BLaER1 treated with 17β-estradiol and CSF1 and Interleukin-3, amounts not matched to agents 10 nM and 100 nM (cell line): Measurements from ENCODE around the gene HDAC10.
"Not testable (repeated sequence)": the region's sequence is repeated elsewhere in the genome, so short reads cannot be mapped to it uniquely, and the experiment has no call there.

Experiments used
- H3K27ac ChIP-seq, 11 experiments: shearing (Covaris generic); formaldehyde crosslinking; 2 replicates each; pipeline ENCODE4 v1.8.1; 2022
- H3K27me3 ChIP-seq, 11 experiments: shearing (Covaris generic); formaldehyde crosslinking; 2 replicates each; pipeline ENCODE4 v1.8.1; 2022
- H3K36me3 ChIP-seq, 11 experiments: shearing (Covaris generic); formaldehyde crosslinking; 2 replicates each; pipeline ENCODE4 v1.8.1; 2022
- H3K4me1 ChIP-seq, 10 experiments: shearing (Covaris generic); formaldehyde crosslinking; 2 replicates each; pipeline ENCODE4 v1.8.1; 2022
- H3K4me2 ChIP-seq, 11 experiments: shearing (Covaris generic); formaldehyde crosslinking; 2 replicates each; pipeline ENCODE4 v1.8.1; 2022
- H3K4me3 ChIP-seq, 10 experiments: shearing (Covaris generic); formaldehyde crosslinking; 2 replicates each; pipeline ENCODE4 v1.8.1; 2022
- H3K9ac ChIP-seq, 11 experiments: shearing (Covaris generic); formaldehyde crosslinking; 2 replicates each; pipeline ENCODE4 v1.8.1; 2022
- H3K9me3 ChIP-seq, 11 experiments: shearing (Covaris generic); formaldehyde crosslinking; replicated peaks in 1 of 11; 2 replicates each; pipeline ENCODE4 v1.8.1; 2022
- H4K20me1 ChIP-seq, 11 experiments: shearing (Covaris generic); formaldehyde crosslinking; 2 replicates each; pipeline ENCODE4 v1.8.1; 2022
- Cebpa-rat ChIP-seq, 11 experiments: shearing (Covaris generic); IDR thresholded peaks; 2 replicates each; pipeline ENCODE4 v1.8.1; 2022

HDAC10 gene

DNA sequence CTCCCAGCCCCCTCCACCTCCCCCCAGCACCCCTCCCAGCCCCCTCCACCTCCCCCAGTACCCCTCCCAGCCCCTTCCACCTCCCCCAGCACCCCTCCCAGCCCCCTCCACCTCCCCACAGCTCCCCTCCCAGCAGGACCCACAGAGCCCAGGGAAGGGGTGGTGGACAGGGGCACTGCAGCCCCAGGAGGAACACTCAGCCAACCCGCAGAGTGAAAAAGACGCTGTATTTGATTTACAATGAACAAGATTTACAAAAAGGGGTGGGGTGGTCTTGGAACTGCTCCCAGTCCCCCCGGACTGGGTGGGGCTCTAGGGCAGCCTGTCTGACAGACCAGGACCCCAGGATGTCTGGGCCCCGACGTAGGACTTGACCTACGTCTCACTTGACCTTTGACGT lies 23.7 kb upstream of the HDAC10 start:
- Histone ChIP-seq H3K9me3 (peaks cover 0 to 4% (median 0%) of the 10 kb centered on the region in 11 experiments; a peak in 3 of 22 replicates), H3K36me3 (peaks cover 42 to 55% (median 50%) of the 10 kb centered on the region in 11 experiments), H3K27ac (0 out of 22 replicates have a peak overlapping the region, but pooled peaks of 1 of the 11 experiments have one; percentile 34), H3K9ac (0 out of 22 replicates have a peak overlapping the region, but pooled peaks of 1 of the 11 experiments have one; percentile 33), H3K4me2 (peak overlapping the region in 8 of 11 experiments; percentile 5 to 42 (median 16); a peak in 7 of 22 replicates), H4K20me1 (peaks cover 57 to 88% (median 70%) of the 10 kb centered on the region in 11 experiments), H3K4me3 (no peak overlapping the region), H3K4me1 (peaks cover 38 to 54% (median 44%) of the 10 kb centered on the region in 10 experiments), H3K27me3 (peaks cover 0 to 10% (median 6%) of the 10 kb centered on the region in 11 experiments; a peak in 7 of 22 replicates)
- no peak for TF ChIP-seq Cebpa-rat (IDR thresholded peaks at IDR 0.05)

DNA sequence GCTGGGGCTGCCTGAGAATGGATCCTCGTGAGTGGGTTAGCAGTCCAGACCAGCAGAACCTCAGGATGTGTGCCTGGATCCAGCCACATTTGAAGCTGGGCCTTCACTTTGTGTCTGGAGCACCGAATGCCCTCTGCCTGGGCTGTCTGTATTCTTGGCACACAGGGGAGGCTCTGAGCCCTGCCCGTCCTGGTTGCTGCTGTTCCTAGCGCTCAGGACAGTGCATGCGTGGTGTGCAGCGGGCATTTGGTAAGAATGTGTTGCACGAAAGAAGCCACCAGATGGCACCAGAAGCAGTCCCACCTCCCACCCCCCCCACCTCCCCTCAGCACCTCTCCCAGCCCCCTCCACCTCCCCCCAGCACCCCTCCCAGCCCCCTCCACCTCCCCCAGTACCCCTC lies 23.2 kb upstream of the HDAC10 start:
- Histone ChIP-seq H3K27me3 (peaks cover 0 to 10% (median 6%) of the 10 kb centered on the region in 11 experiments; a peak in 7 of 22 replicates), H3K4me1 (peaks cover 42 to 58% (median 49%) of the 10 kb centered on the region in 10 experiments), H3K27ac (no peak overlapping the region), H3K9me3 (peaks cover 0 to 4% (median 0%) of the 10 kb centered on the region in 11 experiments; a peak in 3 of 22 replicates), H3K9ac (no peak overlapping the region), H3K4me3 (no peak overlapping the region), H3K4me2 (peak overlapping the region in 2 of 11 experiments; percentile 4 to 24; a peak in 2 of 22 replicates), H4K20me1 (peaks cover 52 to 85% (median 68%) of the 10 kb centered on the region in 11 experiments), H3K36me3 (peaks cover 37 to 51% (median 45%) of the 10 kb centered on the region in 11 experiments)
- no peak for TF ChIP-seq Cebpa-rat (IDR thresholded peaks at IDR 0.05)

DNA sequence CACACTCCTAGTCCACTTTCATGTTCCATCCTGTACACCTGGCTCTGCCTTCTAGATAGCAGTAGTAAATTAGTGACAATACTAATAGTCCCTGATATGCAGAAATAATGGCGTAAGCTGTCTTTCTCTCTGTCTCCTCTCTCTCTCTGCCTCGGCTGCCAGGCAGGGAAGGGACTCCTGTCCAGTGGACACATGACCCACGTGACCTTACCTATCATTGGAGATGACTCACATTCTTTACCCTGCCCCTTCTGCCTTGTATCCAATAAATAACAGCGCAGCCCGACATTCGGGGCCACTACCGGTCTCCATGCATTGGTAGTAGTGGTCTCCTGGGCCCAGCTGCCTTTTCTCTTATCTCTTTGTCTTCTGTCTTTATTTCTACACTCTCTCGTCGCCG lies 22.7 kb upstream of the HDAC10 start:
- H3K4me1 ChIP-seq, result peaks cover 44 to 64% (median 54%) of the 10 kb centered on the region in 10 experiments
- H3K4me2 ChIP-seq, result peak overlapping the region in 2 of 11 experiments; percentile 4 to 24; a peak in 2 of 22 replicates
- not testable (repeated sequence) for H3K9me3 ChIP-seq, H3K4me3 ChIP-seq, H3K27ac ChIP-seq, H3K27me3 ChIP-seq, H3K9ac ChIP-seq
- H4K20me1 ChIP-seq, result peaks cover 52 to 85% (median 67%) of the 10 kb centered on the region in 11 experiments
- peaks cover 32 to 46% (median 40%) of the 10 kb centered on the region in 11 experiments for H3K36me3 ChIP-seq

DNA sequence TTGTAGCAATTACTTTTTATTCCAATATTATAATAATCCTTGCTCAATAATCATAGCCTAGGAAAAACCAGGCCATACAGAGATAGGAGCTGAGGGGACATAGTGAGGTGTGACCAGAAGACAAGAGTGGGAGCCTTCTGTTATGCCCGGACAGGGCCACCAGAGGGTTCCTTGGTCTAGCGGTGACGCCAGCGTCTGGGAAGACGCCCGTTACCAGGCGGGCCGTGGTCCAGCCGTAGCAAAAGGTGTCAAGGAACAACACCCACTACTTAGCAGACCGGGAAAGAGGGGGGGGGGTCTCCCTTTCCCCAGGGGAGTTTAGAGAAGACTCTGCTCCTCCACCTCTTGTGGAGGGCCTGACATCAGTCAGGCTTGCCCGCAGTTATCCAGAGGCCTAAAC lies 22.3 kb upstream of the HDAC10 start:
- peaks cover 47 to 85% (median 62%) of the 10 kb centered on the region in 11 experiments for H4K20me1 ChIP-seq
- peaks cover 28 to 41% (median 36%) of the 10 kb centered on the region in 11 experiments for H3K36me3 ChIP-seq
- not testable (repeated sequence) for H3K9ac ChIP-seq, H3K4me3 ChIP-seq, H3K9me3 ChIP-seq, H3K4me2 ChIP-seq, H3K27ac ChIP-seq, H3K27me3 ChIP-seq
- peaks cover 44 to 68% (median 58%) of the 10 kb centered on the region in 10 experiments for H3K4me1 ChIP-seq

DNA sequence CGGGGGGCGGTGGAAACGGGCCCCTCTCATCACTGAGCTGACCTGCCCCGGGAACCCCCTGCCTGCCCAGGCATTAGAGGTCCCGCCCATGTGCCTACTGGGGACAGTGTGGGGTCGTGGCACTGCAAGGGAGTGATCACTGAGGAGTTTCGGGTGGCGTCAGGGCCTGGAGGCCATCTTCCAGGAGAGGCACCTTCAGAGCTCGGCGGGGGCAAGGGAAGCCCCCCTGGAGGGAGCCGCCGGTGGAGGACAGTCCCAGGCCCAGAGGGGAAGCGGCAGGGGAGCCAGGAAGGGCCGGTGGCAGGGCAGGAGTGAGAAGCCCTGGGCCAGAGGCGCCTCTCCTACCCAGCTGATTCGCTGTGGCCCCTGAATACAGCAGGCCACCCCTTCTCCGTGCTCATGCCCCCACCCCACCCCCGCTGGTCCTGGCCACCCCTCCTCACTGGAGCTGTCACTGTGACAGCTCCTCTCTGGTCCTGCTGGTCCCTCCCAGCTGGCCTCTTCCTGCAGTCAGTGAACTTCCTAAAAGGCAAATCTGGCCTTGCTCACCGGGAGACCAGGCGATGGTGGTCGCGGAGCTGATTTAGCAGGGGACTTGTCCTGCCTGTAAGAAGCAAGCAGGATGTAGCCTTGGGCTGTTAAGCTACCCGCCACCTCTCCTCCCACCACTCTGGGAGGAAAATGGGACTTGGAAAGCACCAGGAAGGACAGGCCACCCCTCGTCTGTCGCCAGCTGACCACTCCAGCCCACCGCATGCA lies 21.2 kb upstream of the HDAC10 start:
- peaks cover 44 to 73% (median 60%) of the 10 kb centered on the region in 10 experiments for H3K4me1 ChIP-seq
- peak overlapping the region; percentile 79 to 100 (median 100); a peak in 19 of 22 replicates for H3K4me2 ChIP-seq
- peaks cover 16 to 31% (median 25%) of the 10 kb centered on the region in 11 experiments for H3K36me3 ChIP-seq
- peaks cover 0 to 10% (median 6%) of the 10 kb centered on the region in 11 experiments; a peak in 7 of 22 replicates for H3K27me3 ChIP-seq
- peaks cover 36 to 76% (median 54%) of the 10 kb centered on the region in 11 experiments for H4K20me1 ChIP-seq
- H3K9me3 ChIP-seq, result peaks cover 0 to 6% (median 0%) of the 10 kb centered on the region in 11 experiments; a peak in 4 of 22 replicates
- 0 out of 22 replicates have a peak overlapping the region, but pooled peaks of 2 of the 11 experiments have one; percentile 8 to 50 for H3K9ac ChIP-seq
- no peak for TF ChIP-seq Cebpa-rat (IDR thresholded peaks at IDR 0.05)
- no peak overlapping the region for H3K27ac ChIP-seq
- peak overlapping the region in 1 of 10 experiments; percentile 65; a peak in 1 of 20 replicates for H3K4me3 ChIP-seq

DNA sequence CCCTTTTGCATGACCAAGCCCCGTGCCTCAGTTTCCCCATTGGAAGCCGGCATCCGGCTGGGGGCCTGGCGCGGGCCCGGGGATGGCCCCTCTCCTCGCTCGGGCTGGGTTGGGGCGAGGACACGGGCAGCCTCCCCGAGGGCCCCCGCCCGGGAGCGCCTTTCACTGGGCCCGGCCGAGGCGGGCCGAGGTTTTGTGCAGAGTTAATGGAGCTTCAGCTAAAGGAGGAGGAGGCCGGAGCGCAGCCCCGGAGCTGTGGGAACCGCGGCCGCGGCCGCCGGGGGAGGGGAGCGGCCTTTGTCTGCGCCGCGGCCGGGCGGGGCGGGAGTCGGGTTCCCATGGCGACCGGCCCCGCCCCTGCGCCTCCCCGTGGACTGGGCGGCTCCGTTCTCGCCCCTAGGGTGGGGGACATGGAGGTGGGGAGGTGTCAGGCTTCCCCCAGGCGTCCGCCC lies 20.5 kb upstream of the HDAC10 start:
- H3K9ac ChIP-seq, result peak overlapping the region in 10 of 11 experiments; percentile 13 to 80 (median 76); a peak in 19 of 22 replicates
- peaks cover 30 to 69% (median 47%) of the 10 kb centered on the region in 11 experiments for H4K20me1 ChIP-seq
- peak overlapping the region; percentile 55 to 73 (median 64) for H3K4me3 ChIP-seq
- H3K4me1 ChIP-seq, result peaks cover 44 to 70% (median 60%) of the 10 kb centered on the region in 10 experiments
- H3K9me3 ChIP-seq, result peaks cover 0 to 12% (median 0%) of the 10 kb centered on the region in 11 experiments; a peak in 6 of 22 replicates
- peaks cover 0 to 10% (median 6%) of the 10 kb centered on the region in 11 experiments; a peak in 7 of 22 replicates for H3K27me3 ChIP-seq
- H3K36me3 ChIP-seq, result peaks cover 18 to 31% (median 22%) of the 10 kb centered on the region in 11 experiments
- H3K27ac ChIP-seq, result peak overlapping the region in 3 of 11 experiments; percentile 25 to 63 (median 53); a peak in 4 of 22 replicates
- TF ChIP-seq Cebpa-rat (IDR thresholded peaks at IDR 0.05), result no peak
- H3K4me2 ChIP-seq, result peak overlapping the region; percentile 91 to 100 (median 100)

DNA sequence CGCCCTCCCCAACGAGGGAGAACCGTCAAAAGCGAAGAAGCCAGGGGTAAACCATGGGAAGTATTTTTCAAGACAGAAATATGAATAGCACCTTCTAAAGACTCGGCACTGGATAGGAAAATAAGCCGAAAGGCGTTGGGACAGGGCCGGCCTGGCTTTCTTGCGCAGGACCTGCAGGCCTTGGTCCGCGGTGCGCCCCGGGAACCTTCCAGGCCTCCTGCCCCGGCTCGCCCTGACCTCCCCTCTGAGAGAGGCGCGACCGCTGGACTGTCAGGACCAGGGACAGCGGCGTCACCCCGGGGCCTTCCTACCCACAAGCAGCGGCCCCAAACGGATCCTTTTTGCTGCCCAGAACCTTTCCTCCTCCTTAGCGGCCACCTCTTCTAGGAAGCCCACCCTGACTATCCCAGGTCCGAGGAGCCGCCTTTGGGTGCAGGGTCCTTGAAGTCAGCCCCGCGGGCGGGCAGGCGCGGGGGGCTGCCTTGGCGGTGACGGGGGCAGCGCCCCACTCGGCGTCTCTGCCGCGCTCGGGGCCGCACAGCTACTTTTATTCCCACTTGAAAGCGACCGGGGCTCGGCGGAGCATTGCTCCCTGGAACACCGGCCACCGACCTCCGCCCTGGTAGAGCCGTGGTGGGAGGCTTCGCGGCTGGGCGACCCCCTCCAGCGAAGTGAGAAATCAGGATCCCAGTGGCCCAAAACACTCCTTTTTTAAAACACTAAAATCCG lies 19.8 kb upstream of the HDAC10 start:
- TF ChIP-seq Cebpa-rat (IDR thresholded peaks at IDR 0.05), result no peak
- peak overlapping the region in 8 of 11 experiments; percentile 32 to 65 (median 55); a peak in 10 of 22 replicates for H3K27ac ChIP-seq

More for the DNA sequence above, 19.8 kb upstream of the HDAC10 start:
- Histone ChIP-seq H3K4me2 (peak overlapping the region; percentile 91 to 100 (median 100)), H4K20me1 (peaks cover 23 to 62% (median 40%) of the 10 kb centered on the region in 11 experiments), H3K9ac (peak overlapping the region in 10 of 11 experiments; percentile 37 to 80 (median 76); a peak in 20 of 22 replicates), H3K27me3 (peaks cover 0 to 10% (median 6%) of the 10 kb centered on the region in 11 experiments; a peak in 7 of 22 replicates), H3K4me3 (peak overlapping the region; percentile 55 to 73 (median 64)), H3K36me3 (peaks cover 10 to 24% (median 16%) of the 10 kb centered on the region in 11 experiments), H3K4me1 (peaks cover 43 to 67% (median 61%) of the 10 kb centered on the region in 10 experiments), H3K9me3 (peaks cover 0 to 8% (median 0%) of the 10 kb centered on the region in 11 experiments; a peak in 3 of 22 replicates)
